ENCODE measurements around the gene OR8D4. TPM values are rescaled to one million over a fixed set of nuclear protein-coding genes. Genes with fewer than 3 reads are reported as not detected.

Gene OR8D4
- total RNA-seq, 1 donor from 2014 or later = 2.4 TPM

Other genes with a start within 250 kb of the OR8D4 start
- gene SCN3B, start 247.5 kb upstream of the OR8D4 start, total RNA-seq (ENCODE audit: insufficient read depth, low replicate concordance) = 5.3 TPM
- 9.1 TPM for gene ZNF202, start 160.5 kb upstream of the OR8D4 start, total RNA-seq (ENCODE audit: insufficient read depth, low replicate concordance)
- gene OR6X1, start 147.6 kb upstream of the OR8D4 start, total RNA-seq (ENCODE audit: insufficient read depth, low replicate concordance) = 1.7 TPM
- not detected for gene OR6M1, start 95.8 kb upstream of the OR8D4 start, total RNA-seq (ENCODE audit: insufficient read depth, low replicate concordance)
- gene TMEM225, start 16.5 kb upstream of the OR8D4 start, total RNA-seq (ENCODE audit: insufficient read depth, low replicate concordance) = 1.7 TPM
- gene OR4D5, start 37.5 kb downstream of the OR8D4 start, total RNA-seq (ENCODE audit: insufficient read depth, low replicate concordance) = 7.2 TPM
- gene OR6T1, start 41.7 kb downstream of the OR8D4 start, total RNA-seq (ENCODE audit: insufficient read depth, low replicate concordance) = 1.2 TPM
- 2.2 TPM for gene OR10S1, start 75.6 kb downstream of the OR8D4 start, total RNA-seq (ENCODE audit: insufficient read depth, low replicate concordance)
- 1.9 TPM for gene OR10G6, start 93.0 kb downstream of the OR8D4 start, total RNA-seq (ENCODE audit: insufficient read depth, low replicate concordance)
- 2.4 TPM for gene OR10G4, start 110.8 kb downstream of the OR8D4 start, total RNA-seq (ENCODE audit: insufficient read depth, low replicate concordance)
- 5.3 TPM for gene OR10G9, start 120.8 kb downstream of the OR8D4 start, total RNA-seq (ENCODE audit: insufficient read depth, low replicate concordance)
- gene OR10G8, start 124.6 kb downstream of the OR8D4 start, total RNA-seq (ENCODE audit: insufficient read depth, low replicate concordance) = not detected
- gene OR10G7, start 139.2 kb downstream of the OR8D4 start, total RNA-seq (ENCODE audit: insufficient read depth, low replicate concordance) = 4.1 TPM
- gene VWA5A, start 213.3 kb downstream of the OR8D4 start, total RNA-seq (ENCODE audit: insufficient read depth, low replicate concordance) = 19.7 TPM